HG03571 (cell line): ENCODE data around the gene SMPDL3B.

Experiments used
- ATAC-seq: cut with Tn5 transposase; IDR thresholded peaks from one replicate; pipeline ENCODE4 v1.9.1; 2021; ENCODE audit not compliant: unreplicated experiment

SMPDL3B gene

GRCh38 chr1:27940297-27940696 lies 5.5 kb downstream of the SMPDL3B start:
- ATAC-seq, result no peak

- no peak for ATAC-seq
Observed at GRCh38 chr1:27940870-27941560, 6.2 kb downstream of the SMPDL3B start.

DNA sequence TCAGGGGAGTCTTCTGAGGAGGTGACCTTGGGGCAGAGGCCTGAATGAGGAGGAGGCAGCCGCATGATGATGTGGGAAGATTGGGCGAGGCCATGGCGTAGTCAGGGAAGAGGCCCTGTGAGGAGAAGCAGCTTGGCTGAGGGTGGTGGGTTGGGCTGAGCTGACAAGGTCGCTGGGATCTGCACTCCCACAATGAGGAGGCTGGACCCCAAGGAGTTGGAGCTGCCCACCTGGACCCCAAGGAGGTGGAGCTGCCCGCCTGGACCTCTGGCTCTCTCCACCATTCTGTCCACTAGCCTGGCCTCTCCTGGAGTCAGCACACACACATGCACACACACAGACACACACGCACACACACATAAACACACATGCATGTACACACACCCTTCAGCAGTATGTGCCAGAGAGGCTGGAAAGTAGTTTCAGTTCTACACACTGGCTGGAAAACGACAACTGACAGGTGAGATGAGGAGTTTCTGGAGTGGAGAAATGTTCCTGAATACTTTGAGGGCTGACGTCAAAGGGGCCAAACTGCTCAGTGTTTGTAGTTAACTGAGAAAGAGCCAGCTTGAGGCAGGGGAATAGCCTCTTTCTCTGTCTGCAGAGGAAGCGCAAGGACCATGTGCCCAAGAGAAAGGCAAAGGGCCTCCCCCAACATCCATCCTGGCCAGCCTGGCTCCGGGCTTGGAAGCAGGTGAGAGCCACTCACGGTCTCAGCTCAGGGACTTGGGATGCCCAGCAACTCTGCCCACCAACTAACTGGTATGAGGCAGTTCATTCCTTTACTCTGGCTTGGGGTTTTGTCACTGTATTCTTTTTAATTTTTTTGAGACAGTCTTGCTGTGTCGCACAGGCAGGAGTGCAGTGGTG lies 7.1 kb downstream of the SMPDL3B start:
- no peak for ATAC-seq

- ATAC-seq, result no peak
Observed at GRCh38 chr1:27945020-27945419, 10.2 kb downstream of the SMPDL3B start.

GRCh38 chr1:27949027-27949426 lies 14.2 kb downstream of the SMPDL3B start:
- ATAC-seq, result no peak

- no peak for ATAC-seq
Observed at GRCh38 chr1:27951396-27951795, 16.6 kb downstream of the SMPDL3B start.

- ATAC-seq, result no peak
Observed at GRCh38 chr1:27952147-27952546, 17.3 kb downstream of the SMPDL3B start.

DNA sequence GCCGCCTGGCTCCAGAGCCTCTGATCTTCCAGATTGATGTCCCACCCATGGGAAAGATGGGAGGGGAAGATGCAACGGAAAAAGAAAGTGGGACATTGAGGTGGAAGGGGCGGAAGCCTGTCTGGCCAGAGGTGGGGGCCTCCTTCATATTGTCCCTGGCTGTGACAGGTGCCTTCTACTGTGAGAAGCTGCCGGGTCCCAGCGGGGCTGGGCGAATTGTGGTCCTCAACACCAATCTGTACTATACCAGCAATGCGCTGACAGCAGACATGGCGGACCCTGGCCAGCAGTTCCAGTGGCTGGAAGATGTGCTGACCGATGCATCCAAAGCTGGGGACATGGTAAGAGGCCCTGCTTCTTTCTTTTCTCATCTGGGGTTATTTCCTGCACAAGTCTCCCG lies 19.4 kb downstream of the SMPDL3B start:
- ATAC-seq, result no peak

GRCh38 chr1:27955076-27955475 lies 20.3 kb downstream of the SMPDL3B start:
- ATAC-seq, result no peak

DNA sequence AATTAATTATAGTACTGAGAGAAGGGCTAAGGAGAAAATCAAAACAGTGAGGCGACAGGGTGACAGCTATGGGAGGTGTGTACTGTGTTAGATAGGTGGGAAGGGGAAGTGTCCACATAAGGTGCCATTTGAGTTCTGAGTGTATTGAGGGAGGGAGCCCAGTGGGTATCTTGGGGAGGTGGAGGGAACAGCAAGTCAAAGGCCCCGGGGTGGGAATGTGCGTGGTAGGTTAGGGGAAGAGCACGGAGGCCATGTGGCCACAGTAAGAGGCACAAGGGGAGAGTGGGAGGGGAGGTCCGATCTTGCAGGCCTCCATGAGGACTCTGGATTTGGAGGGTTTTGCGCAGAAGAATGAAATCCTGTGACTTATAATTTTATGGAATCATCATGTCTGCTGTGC lies 22.0 kb downstream of the SMPDL3B start:
- no peak for ATAC-seq

- no peak for ATAC-seq
Observed at GRCh38 chr1:27957655-27958054, 22.9 kb downstream of the SMPDL3B start.

DNA sequence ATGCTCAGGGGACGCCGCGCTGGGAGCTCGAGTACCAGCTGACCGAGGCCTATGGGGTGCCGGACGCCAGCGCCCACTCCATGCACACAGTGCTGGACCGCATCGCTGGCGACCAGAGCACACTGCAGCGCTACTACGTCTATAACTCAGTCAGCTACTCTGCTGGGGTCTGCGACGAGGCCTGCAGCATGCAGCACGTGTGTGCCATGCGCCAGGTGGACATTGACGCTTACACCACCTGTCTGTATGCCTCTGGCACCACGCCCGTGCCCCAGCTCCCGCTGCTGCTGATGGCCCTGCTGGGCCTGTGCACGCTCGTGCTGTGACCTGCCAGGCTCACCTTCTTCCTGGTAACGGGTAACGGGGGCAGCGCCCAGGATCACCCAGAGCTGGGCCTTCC lies 23.7 kb downstream of the SMPDL3B start:
- ATAC-seq, result no peak

GRCh38 chr1:27959792-27960603 lies 25.2 kb downstream of the SMPDL3B start, which contains the start of gene XKR8:
XKR8 (plus strand) TSS chr1:27959973; CDS start chr1:27960070, 97 bp downstream.
- ATAC-seq, result peak; percentile 76

- no peak for ATAC-seq
Observed at GRCh38 chr1:27960762-27961645, 26.2 kb downstream of the SMPDL3B start.

DNA sequence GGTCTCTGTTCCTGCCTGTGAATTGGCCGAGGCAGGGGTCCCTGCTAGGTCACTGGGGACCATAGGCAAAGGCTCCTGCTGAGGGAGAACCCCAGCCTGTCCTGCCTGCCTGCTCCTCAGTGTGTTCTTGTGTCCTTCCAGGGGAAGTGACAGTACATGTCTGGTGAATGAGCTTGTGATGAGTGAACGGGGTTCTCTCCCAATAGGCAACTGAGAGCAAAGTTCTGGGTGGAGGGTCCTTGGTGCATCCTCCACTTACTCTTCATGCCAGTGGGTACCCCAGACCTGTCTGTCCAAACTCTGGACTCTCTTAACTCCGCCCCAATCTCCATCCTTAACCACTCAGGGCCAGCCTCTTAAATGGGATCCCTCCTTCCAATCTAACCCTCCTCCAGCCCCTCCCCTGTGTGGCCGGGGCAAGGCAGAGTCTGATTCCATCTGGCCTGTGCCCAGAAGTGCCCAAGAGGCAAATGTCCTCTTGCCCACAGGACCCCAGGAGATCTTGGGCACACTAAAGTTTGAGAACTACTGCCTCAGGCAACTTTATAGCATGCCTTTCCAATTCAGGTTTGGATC lies 26.9 kb downstream of the SMPDL3B start:
- no peak for ATAC-seq

DNA sequence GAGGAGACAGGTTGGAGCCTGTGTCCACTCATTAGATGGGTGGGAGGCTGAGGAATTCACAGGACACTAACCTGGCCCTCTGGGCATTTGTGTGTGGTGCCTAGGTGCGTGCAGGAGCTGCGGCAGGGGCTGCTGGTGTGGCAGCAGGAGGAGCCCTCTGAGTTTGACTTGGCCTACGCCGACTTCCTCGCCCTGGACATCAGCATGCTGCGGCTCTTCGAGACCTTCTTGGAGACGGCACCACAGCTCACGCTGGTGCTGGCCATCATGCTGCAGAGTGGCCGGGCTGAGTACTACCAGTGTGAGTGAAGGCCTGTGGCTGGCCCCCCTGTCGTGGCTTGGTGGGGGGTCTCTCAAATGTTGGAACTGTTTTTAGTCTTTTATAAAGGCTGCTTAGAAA lies 28.6 kb downstream of the SMPDL3B start:
- no peak for ATAC-seq

- no peak for ATAC-seq
Observed at GRCh38 chr1:27966402-27967105, 31.8 kb downstream of the SMPDL3B start.

- ATAC-seq, result no peak
Observed at GRCh38 chr1:27967106-27967883, 32.5 kb downstream of the SMPDL3B start.
